K562 (cell line): ENCODE data around the gene C19orf44. TPM values are rescaled to one million over a fixed set of nuclear protein-coding genes. Genes with fewer than 3 reads are reported as not detected.

ENCODE experiments used
- ARID3B ChIP-seq: fragments of 250-450 bp; sonication (Bioruptor Pico); IDR thresholded peaks from 2 replicates; pipeline ENCODE4 v1.4.0; 2020; ENCODE audit warnings: borderline replicate concordance
- C11orf30 ChIP-seq: fragments of 450-650 bp; IDR thresholded peaks from 2 replicates; pipeline ENCODE4 v1.6.1; 2016; ENCODE audit warnings: low read depth, mild to moderate bottlenecking
- CGGBP1 ChIP-seq: fragments of 250-450 bp; sonication (Bioruptor Pico); IDR thresholded peaks from 2 replicates; pipeline ENCODE4 v1.9.0; 2021; ENCODE audit warnings: mild to moderate bottlenecking
- CHD2 ChIP-seq: IDR thresholded peaks from 2 replicates; pipeline ENCODE4 v1.6.1; 2011; ENCODE audit warnings: low read depth, low read length
- EP400 ChIP-seq: fragments of 450-650 bp; IDR thresholded peaks from 2 replicates; pipeline ENCODE4 v1.6.1; 2017; ENCODE audit warnings: antibody characterized with exemption, mild to moderate bottlenecking, moderate library complexity
- ERF ChIP-seq: fragments of 450-650 bp; formaldehyde crosslinking; IDR thresholded peaks from 2 replicates; pipeline ENCODE4 v1.4.0; 2020; ENCODE audit warnings: mild to moderate bottlenecking, mixed read lengths
- GATAD2A ChIP-seq: fragments of 450-650 bp; IDR thresholded peaks from 2 replicates; pipeline ENCODE4 v1.6.1; 2017
- GTF2F1 ChIP-seq: IDR thresholded peaks from 2 replicates; pipeline ENCODE4 v1.6.1; 2011; ENCODE audit warnings: low read depth, low read length, improper control_type of control experiment
- HIVEP1 ChIP-seq: fragments of 250-450 bp; sonication (Bioruptor Pico); IDR thresholded peaks from 2 replicates; pipeline ENCODE4 v1.4.0; 2020; ENCODE audit warnings: mild to moderate bottlenecking
- KDM2B ChIP-seq: fragments of 250-450 bp; sonication (Bioruptor Pico); IDR thresholded peaks from 2 replicates; pipeline ENCODE4 v1.8.0; 2021; ENCODE audit warnings: mild to moderate bottlenecking, moderate library complexity
- KLF13 ChIP-seq: fragments of 450-650 bp; IDR thresholded peaks from 2 replicates; pipeline ENCODE4 v1.6.1; 2016; ENCODE audit warnings: missing genetic modification characterization, low read depth, mild to moderate bottlenecking, missing compliant biosample characterization, moderate library complexity, borderline replicate concordance
- MED1 ChIP-seq: sonication (generic); formaldehyde crosslinking; IDR thresholded peaks from 2 replicates; pipeline ENCODE4 v1.8.1; 2023; ENCODE audit warnings: missing genetic modification reagents, borderline replicate concordance
- NCOA4 ChIP-seq: fragments of 450-650 bp; IDR thresholded peaks from 2 replicates; pipeline ENCODE4 v1.6.1; 2018; ENCODE audit warnings: mild to moderate bottlenecking; ENCODE audit not compliant: partially characterized antibody
- NFE2 ChIP-seq: IDR thresholded peaks from 2 replicates; pipeline ENCODE4 v1.6.1; 2014; ENCODE audit warnings: antibody characterized with exemption, low read depth
- PCBP2 ChIP-seq: fragments of 200-400 bp; formaldehyde crosslinking; IDR thresholded peaks from 2 replicates; pipeline ENCODE4 v1.6.1; 2018; ENCODE audit warnings: low read length, low read depth, mild to moderate bottlenecking, moderate library complexity; ENCODE audit not compliant: poor library complexity, severe bottlenecking
- PKNOX1 ChIP-seq: fragments of 450-650 bp; IDR thresholded peaks from 2 replicates; pipeline ENCODE4 v1.6.1; 2016
- RBFOX2 ChIP-seq: fragments of 200-400 bp; formaldehyde crosslinking; IDR thresholded peaks from 2 replicates; pipeline ENCODE4 v1.6.1; 2017; ENCODE audit warnings: low read depth, mild to moderate bottlenecking, low read length, moderate library complexity
- RCOR1 ChIP-seq, 2 experiments: IDR thresholded peaks; 2 replicates each; pipeline ENCODE4 v1.6.1; 2012; ENCODE audit warnings: low read depth in 2 of 2, low read length in 2 of 2, borderline replicate concordance in 1 of 2, improper control_type of control experiment in 1 of 2
- RHOXF2B ChIP-seq: fragments of 250-450 bp; sonication (Bioruptor Pico); conservative IDR thresholded peaks from 2 replicates; pipeline ENCODE4 v1.5.1; 2021
- SMAD3 ChIP-seq: fragments of 450-650 bp; formaldehyde crosslinking; conservative IDR thresholded peaks from 2 replicates; pipeline ENCODE4 v1.4.0; 2020; ENCODE audit warnings: mild to moderate bottlenecking
- SRF ChIP-seq, 2 experiments: fragments of 250-450, 450-650 bp in 1 of 2; sonication (Bioruptor Pico) in 1 of 2; sonication (generic) in 1 of 2; formaldehyde crosslinking; IDR thresholded peaks; 2 replicates each; pipeline versions ENCODE4 v1.5.0 to v1.5.1; 2020 to 2022; ENCODE audit warnings: mild to moderate bottlenecking in 1 of 2, missing genetic modification reagents in 1 of 2
- TBP ChIP-seq: optimal IDR thresholded peaks from 2 replicates; pipeline ENCODE3; 2011; ENCODE audit warnings: low read depth, low read length, improper control_type of control experiment
- ZFPM2 ChIP-seq: fragments of 250-450 bp; sonication (Bioruptor Pico); IDR thresholded peaks from 2 replicates; pipeline ENCODE4 v1.5.1; 2022; ENCODE audit warnings: mild to moderate bottlenecking
- ZNF3 ChIP-seq: fragments of 250-450 bp; sonication (Bioruptor Pico); IDR thresholded peaks from 2 replicates; pipeline ENCODE4 v1.5.0; 2021; ENCODE audit warnings: mild to moderate bottlenecking, moderate library complexity
- ZNF384 ChIP-seq: IDR thresholded peaks from 2 replicates; pipeline ENCODE4 v1.6.1; 2012; ENCODE audit warnings: low read depth, low read length, improper control_type of control experiment
- ZNF551 ChIP-seq: fragments of 250-450 bp; sonication (Bioruptor Pico); IDR thresholded peaks from 2 replicates; pipeline ENCODE4 v1.5.0; 2021; ENCODE audit warnings: mild to moderate bottlenecking, moderate library complexity
- polyA plus RNA-seq, 8 experiments: library from polyadenylated mRNA; depleted of rRNA in 4 of 8; stranded (reverse) in 5 of 8; unstranded in 3 of 8; fragments of >200 nt; fragmentation: Nextera tagmentation in 2 of 8; fragmentation: Illumina TruSeq in 1 of 8; extraction: Ambion mirVana in 2 of 8; extraction: Trizol in 1 of 8; gene quantifications; 2 replicates each; pipeline versions ENCODE4 v1.2.1 to v1.2.3, GENCODE V29; 2011 to 2014; ENCODE audit warnings: inconsistent platforms in 1 of 8, missing spikeins in 1 of 8
- total RNA-seq, 7 experiments: library from RNA; depleted of rRNA in 6 of 7; stranded (reverse); fragments of >200 nt in 6 of 7; fragmentation: Illumina TruSeq in 2 of 7; extraction: Trizol in 2 of 7; gene quantifications; 2 replicates each; pipeline versions ENCODE4 v1.2.1 to v1.2.3, GENCODE V29; 2011 to 2021; ENCODE audit warnings: low replicate concordance in 1 of 7
- TF ChIP-seq, protein P1 (sequence below): fragments of 450-650 bp; IDR thresholded peaks from 2 replicates; pipeline ENCODE4 v1.6.1; 2016; ENCODE audit warnings: borderline replicate concordance

Gene C19orf44
- total and polyA plus RNA-seq, 9 of the 15 experiments (the other 6 are each of a cell fraction or from before 2014, with no cell fraction given): 0.41 to 7.7 (median 3.5) TPM

GRCh38 chr19:16446724-16447368 is 49.3 kb upstream of the C19orf44 start (continued):
- TF ChIP-seq, protein P1, sequence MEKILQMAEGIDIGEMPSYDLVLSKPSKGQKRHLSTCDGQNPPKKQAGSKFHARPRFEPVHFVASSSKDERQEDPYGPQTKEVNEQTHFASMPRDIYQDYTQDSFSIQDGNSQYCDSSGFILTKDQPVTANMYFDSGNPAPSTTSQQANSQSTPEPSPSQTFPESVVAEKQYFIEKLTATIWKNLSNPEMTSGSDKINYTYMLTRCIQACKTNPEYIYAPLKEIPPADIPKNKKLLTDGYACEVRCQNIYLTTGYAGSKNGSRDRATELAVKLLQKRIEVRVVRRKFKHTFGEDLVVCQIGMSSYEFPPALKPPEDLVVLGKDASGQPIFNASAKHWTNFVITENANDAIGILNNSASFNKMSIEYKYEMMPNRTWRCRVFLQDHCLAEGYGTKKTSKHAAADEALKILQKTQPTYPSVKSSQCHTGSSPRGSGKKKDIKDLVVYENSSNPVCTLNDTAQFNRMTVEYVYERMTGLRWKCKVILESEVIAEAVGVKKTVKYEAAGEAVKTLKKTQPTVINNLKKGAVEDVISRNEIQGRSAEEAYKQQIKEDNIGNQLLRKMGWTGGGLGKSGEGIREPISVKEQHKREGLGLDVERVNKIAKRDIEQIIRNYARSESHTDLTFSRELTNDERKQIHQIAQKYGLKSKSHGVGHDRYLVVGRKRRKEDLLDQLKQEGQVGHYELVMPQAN: no peak
- TF ChIP-seq NFE2 (no peak), RBFOX2 (no peak), CGGBP1 (no peak), KLF13 (tag) (no peak), ZNF551 (CRISPR knock-in tag) (no peak), C11orf30 (no peak), CHD2 (no peak), GTF2F1 (no peak), MED1 (no peak), NCOA4 (no peak), PCBP2 (no peak), TBP (peak; percentile 30), KDM2B (CRISPR knock-in tag) (no peak), ZNF3 (CRISPR knock-in tag) (no peak), SRF (CRISPR knock-in tag; IDR thresholded peaks at IDR 0.05) (0 out of 4 replicates have a peak, but pooled peaks of 1 of the 2 experiments have one; percentile 33), SMAD3 (no peak), HIVEP1 (CRISPR knock-in tag) (no peak), RHOXF2B (no peak), ERF (CRISPR knock-in tag) (no peak), ZFPM2 (CRISPR knock-in tag) (no peak), EP400 (0 out of 2 replicates have a peak, but pooled peaks have one; percentile 22), ZNF384 (no peak), ARID3B (CRISPR knock-in tag) (no peak), GATAD2A (no peak), PKNOX1 (no peak), RCOR1 (IDR thresholded peaks at IDR 0.05; ENCODE audit: borderline replicate concordance in 1 of 2, low read depth in 2 of 2, low read length in 2 of 2) (peak in 1 of 2 experiments; percentile 61; a peak in 2 of 4 replicates)
